HG03060 (cell line): ENCODE results near the gene CBLB.

Experiments
- ATAC-seq: cut with Tn5 transposase; IDR thresholded peaks from one replicate; pipeline ENCODE4 v1.9.1; 2021; ENCODE audit warnings: low read depth, moderate number of reproducible peaks; ENCODE audit not compliant: unreplicated experiment

CBLB gene

GRCh38 chr3:105868742-105869530 is at the start of gene CBLB:
Gene CBLB, minus strand, starts transcription at chr3:105869012. Its CDS starts 1,435 bp downstream, at chr3:105867577.
- ATAC-seq: peak; percentile 66

- ATAC-seq: no peak
These were observed 48.0 kb upstream of the CBLB start for GRCh38 chr3:105916767-105917166.

DNA sequence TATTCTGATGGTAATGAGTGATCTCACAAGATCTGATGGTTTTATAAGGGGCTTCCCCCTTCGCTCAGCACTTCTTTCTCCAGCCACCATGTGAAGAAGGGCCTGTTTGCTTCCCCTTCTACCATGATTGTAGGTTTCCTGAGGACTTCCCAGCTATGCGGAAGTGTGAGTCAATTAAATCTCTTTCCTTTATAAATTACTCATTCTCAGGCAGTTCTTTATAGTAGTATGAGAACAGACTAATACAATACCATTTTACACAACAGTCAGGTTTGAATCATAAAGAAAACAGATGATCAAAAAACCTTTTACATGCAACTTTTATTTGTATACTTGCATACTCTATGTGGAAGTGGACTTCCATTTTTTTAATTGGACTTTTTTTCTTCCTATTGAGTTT is 46.7 kb upstream of the CBLB start:
- no peak for ATAC-seq

DNA sequence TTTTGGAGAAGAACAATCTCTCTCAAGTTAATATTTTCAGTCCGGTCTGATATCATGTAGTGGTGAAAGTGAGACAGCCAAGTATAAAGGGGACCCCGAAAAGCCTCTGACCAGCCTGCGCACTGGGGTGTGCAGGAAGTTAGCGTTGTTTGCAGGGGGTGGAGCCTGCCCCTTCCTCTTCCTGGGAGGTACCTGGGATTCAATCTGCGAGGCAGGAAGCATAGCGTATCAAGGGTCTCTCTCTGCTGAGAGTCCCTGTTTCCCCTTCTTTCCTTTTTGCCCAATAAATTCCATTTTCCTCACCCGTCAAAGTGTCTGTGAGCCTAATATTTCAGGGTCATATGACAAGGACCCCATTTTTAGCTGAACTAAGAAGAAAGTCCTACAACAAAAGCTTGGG is 44.8 kb upstream of the CBLB start:
- ATAC-seq: no peak

DNA sequence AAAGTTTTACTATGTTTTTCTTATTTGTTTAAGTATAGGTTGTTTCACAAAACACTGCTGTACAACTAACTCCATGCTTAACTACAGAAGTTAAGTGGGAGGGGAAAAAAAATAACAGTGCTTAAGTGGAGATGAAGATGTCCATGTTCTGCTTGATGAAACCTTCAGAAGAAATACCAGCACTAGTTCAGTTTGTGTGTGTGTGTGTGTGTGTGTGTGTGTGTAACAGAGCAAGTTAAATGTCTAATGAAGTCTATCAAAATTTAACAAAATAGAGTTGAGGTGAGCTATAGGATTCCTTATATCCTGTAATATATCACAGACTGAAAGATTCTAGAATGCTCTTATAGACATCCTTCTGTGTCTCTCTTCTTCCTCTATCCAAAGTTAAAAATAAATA is 44.1 kb upstream of the CBLB start:
- ATAC-seq: no peak

DNA sequence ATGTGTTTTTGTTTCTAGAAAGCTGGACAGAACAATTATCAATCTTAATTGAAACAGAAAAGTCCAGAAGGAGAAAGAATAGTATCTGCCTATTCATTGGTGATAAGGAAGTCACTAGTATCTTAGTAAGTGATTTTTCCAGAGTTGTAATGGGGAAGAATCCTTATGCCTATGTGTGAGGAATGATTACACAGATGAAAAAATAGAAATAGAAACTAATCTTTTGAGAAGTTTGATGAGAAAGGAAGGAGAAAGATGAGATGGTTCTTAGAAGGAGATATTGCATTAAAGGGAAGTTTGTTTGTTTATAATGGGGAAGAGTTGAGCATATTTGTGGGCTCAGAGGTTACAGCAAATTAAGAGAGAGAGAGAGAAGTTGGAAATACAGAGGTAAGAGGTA is 42.7 kb upstream of the CBLB start:
- no peak for ATAC-seq

DNA sequence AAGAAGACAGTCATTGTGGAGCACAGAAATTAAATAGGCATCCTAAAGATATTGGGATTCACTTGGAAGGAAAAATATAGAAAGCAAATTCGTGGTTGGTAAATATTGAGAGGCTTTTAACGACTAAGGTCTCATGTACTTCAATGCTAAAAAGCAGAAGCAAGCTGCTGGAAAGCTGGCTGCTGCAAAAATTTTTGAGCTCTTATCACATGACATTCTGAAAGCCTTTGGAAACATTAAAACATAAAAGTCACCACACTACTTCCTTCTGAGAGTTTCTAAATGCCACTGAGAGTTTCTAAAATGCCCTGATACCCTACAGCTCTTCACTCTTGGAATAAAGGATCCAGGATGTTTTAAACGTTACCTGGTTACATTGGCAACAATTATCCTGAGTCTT is 39.0 kb upstream of the CBLB start:
- ATAC-seq: no peak

GRCh38 chr3:105906836-105907235 is 38.0 kb upstream of the CBLB start:
- ATAC-seq: no peak

- no peak for ATAC-seq
These were observed 37.5 kb upstream of the CBLB start for GRCh38 chr3:105906345-105906744.

- no peak for ATAC-seq
These were observed 36.5 kb upstream of the CBLB start for GRCh38 chr3:105905328-105905727.

- no peak for ATAC-seq
These were observed 36.0 kb upstream of the CBLB start for GRCh38 chr3:105904678-105905284.

- no peak for ATAC-seq
These were observed 35.4 kb upstream of the CBLB start for GRCh38 chr3:105904251-105904650.

DNA sequence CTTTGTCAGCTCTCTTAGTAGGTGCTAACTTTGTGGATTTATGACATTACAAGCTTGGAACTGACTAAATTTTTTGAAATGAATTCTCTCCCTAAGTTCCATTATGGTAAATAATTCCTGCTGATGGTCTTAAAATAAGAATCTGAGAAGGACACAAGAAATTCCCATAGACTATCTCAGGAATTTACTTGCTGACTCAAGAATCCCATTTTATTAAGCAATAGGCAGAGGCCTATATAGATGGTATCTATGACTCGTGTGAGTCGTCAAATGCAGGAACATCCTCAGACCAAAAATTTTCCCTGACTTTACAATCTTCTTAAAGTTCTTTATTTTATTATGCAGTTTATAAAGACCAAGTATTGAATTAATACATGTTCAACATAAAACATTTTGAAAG is 30.7 kb upstream of the CBLB start:
- no peak for ATAC-seq

- no peak for ATAC-seq
These were observed 22.3 kb upstream of the CBLB start for GRCh38 chr3:105891101-105891500.

- ATAC-seq: no peak
These were observed 20.1 kb upstream of the CBLB start for GRCh38 chr3:105888621-105889579.

DNA sequence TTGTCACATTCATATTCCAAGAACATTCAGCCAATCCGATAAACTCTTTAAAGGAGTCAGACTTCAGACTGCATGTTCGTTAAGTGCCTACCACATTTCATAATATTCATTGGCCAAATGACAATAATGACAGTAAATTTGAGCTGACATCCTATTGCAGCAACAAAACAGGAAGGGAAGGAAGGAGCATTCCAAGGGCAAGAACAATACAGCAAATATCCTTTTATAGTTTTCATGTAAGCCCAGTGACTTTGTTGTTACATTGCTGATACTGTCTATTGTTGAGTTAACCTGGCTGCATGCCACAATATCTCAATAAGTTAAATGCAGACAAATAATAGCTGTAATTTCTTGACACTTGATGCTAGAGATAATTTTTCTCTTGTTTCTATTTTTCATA is 16.4 kb upstream of the CBLB start:
- ATAC-seq: no peak

GRCh38 chr3:105883798-105884377 is 15.1 kb upstream of the CBLB start:
- ATAC-seq: no peak

- ATAC-seq: no peak
These were observed 12.0 kb upstream of the CBLB start for GRCh38 chr3:105880681-105881290.

- ATAC-seq: no peak
These were observed 9.2 kb upstream of the CBLB start for GRCh38 chr3:105878061-105878460.

GRCh38 chr3:105877336-105877910 is 8.6 kb upstream of the CBLB start:
- ATAC-seq: no peak
